ENCODE measurements around the gene ZNF581. TPM values are rescaled to one million over a fixed set of nuclear protein-coding genes. Genes with fewer than 3 reads are reported as not detected.

ZNF581 gene
- total RNA-seq, 4 donors from 2014 or later = 9.9 to 17.3 (median 13.7) TPM

DNA sequence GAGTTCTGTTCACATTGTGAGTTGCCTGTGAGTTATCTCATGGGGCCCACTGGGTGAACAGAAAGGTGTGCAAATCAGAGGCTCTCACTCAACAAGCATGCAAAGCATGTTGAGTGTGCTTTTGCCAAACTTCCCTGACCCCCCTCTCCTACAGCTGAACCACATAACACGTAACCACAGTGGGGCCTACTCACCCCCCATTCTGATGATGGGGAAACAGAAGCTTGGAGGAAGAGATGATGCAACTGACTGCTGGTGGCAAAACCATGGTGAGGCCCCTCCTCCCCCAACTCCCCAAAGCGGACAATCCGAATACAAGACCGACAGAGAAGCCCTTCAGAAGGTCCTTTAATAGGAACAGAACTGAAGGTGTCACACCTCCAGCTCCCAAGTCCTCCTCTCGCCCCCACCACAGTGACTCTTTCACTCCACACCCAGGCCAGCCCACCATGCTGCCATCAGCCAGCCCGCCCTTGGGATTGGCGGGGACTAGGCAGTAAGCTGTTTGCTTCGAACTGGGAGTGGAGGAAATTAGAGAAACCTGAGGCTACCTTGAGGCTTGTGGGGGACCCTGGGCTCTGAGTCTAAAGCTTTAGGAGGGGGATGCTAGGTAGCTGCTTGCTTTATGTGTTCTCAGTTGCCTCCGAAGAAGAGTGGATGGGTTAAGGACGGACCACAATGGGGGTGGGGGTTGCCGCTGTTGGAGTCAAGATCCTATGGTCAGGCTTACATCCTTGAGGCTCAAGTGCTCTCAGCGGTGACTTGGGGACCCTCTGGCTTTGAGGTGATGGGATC, 22.8 kb upstream of the ZNF581 start:
- DNase-seq (no peak), ATAC-seq (no peak)
- Histone ChIP-seq H3K27ac (peak overlapping the region; percentile 97 to 99 (median 98)), H3K27me3 (no peaks in the 10 kb centered on the region), H3K4me1 (peaks cover 39 to 46% of the 10 kb centered on the region in 2 donors), H3K4me3 (no peak overlapping the region), H3K9me3 (no peaks in the 10 kb centered on the region), H3K36me3 (peaks cover 0 to 26% of the 10 kb centered on the region in 2 donors)
- no peak for TF ChIP-seq POLR2A (IDR thresholded peaks at IDR 0.05)
- TF ChIP-seq, protein P1, sequence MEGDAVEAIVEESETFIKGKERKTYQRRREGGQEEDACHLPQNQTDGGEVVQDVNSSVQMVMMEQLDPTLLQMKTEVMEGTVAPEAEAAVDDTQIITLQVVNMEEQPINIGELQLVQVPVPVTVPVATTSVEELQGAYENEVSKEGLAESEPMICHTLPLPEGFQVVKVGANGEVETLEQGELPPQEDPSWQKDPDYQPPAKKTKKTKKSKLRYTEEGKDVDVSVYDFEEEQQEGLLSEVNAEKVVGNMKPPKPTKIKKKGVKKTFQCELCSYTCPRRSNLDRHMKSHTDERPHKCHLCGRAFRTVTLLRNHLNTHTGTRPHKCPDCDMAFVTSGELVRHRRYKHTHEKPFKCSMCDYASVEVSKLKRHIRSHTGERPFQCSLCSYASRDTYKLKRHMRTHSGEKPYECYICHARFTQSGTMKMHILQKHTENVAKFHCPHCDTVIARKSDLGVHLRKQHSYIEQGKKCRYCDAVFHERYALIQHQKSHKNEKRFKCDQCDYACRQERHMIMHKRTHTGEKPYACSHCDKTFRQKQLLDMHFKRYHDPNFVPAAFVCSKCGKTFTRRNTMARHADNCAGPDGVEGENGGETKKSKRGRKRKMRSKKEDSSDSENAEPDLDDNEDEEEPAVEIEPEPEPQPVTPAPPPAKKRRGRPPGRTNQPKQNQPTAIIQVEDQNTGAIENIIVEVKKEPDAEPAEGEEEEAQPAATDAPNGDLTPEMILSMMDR (IDR thresholded peaks at IDR 0.05 in 4 of 5, conservative IDR thresholded peaks at IDR 0.05 in 1 of 5) = no peak
- in situ Hi-C loops (cut with MboI; ENCODE audit: low sequenced_read_pairs in 4 of 4) = no loop called here
- intact Hi-C loops (cut with DNase I; ENCODE audit: low total_unique reads) = loop anchor here (5.0 kb wide), 1 partner anchor 213 kb away; the partner anchor contains the start of gene UBE2S

DNA sequence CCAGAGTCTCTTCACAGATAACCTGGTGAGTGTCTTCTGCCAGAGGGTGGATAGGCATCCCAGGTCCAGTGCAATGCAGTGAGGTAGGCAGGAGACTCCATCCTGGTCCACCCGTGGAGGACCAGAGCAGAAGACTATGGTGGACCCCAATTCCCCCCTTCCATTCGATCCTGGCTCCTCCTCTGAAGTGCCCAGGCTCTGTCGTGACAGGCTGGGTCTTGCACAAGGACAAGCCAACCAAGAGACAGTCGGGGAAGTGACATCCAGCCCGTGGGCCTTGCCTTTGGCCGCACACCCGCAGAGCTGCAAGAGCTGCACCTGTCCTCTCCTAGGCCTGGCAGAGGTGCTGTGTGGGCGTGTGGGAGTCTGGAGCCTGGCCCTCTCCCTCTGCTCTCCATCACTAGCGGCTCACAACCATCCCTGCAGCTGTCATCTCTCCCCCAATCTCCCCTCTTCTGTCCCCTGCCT, 22.2 kb upstream of the ZNF581 start:
- Histone ChIP-seq H3K4me3 (no peak overlapping the region), H3K4me1 (peaks cover 39 to 46% of the 10 kb centered on the region in 2 donors), H3K27me3 (no peaks in the 10 kb centered on the region), H3K27ac (peak overlapping the region; percentile 97 to 99 (median 98)), H3K36me3 (peaks cover 0 to 23% of the 10 kb centered on the region in 2 donors), H3K9me3 (no peaks in the 10 kb centered on the region)
- DNase-seq (peak in 1 of 2 donors; percentile 81), ATAC-seq (no peak)
- TF ChIP-seq, protein P1 (IDR thresholded peaks at IDR 0.05 in 4 of 5, conservative IDR thresholded peaks at IDR 0.05 in 1 of 5) = no peak
- TF ChIP-seq POLR2A (IDR thresholded peaks at IDR 0.05) = no peak
- in situ Hi-C loops (cut with MboI; ENCODE audit: low sequenced_read_pairs in 4 of 4) = no loop called here
- intact Hi-C loops (cut with DNase I; ENCODE audit: low total_unique reads) = loop anchor here (5.0 kb wide), 1 partner anchor 214 kb away; the partner anchor contains the start of gene UBE2S

DNA sequence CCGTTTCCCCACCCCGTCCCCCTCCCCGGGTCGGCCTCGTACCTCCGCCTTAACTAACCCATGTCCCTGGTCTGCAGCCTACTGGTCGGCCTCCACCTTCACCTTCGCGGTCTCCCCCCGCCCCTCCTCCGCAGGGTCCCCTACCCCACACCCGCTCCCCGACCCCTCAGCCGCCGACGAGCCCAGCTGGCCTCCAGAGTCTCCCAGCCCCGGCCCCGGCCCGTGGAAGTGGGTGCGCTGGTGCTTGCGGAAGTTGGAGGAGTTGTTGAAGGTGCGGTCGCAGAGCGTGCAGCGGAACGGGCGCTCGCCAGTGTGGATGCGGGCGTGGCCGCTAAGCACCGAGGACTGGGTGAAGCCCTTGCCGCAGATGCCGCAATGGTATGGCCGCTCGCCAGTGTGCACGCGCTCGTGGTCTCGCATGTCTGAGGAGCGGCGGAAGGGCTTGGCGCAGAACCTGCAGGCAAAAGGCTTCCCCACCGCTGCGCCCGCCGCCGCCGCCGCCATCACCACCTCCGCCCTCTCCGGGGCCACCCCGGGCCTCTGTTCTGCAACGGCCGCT, 21.7 kb upstream of the ZNF581 start:
- H3K9me3 ChIP-seq = no peaks in the 10 kb centered on the region
- H3K27ac ChIP-seq = peak overlapping the region; percentile 97 to 99 (median 98)
- in situ Hi-C loops (cut with MboI; ENCODE audit: low sequenced_read_pairs in 4 of 4) (no loop called here), intact Hi-C loops (cut with DNase I; ENCODE audit: low total_unique reads) (loop anchor here (5.0 kb wide), 1 partner anchor 214 kb away; the partner anchor contains the start of gene UBE2S)
- peaks cover 0 to 18% of the 10 kb centered on the region in 2 donors for H3K36me3 ChIP-seq
- TF ChIP-seq, protein P1 (IDR thresholded peaks at IDR 0.05 in 4 of 5, conservative IDR thresholded peaks at IDR 0.05 in 1 of 5) = no peak
- no peak for TF ChIP-seq POLR2A (IDR thresholded peaks at IDR 0.05)
- no peak for DNase-seq
- H3K4me3 ChIP-seq = no peak overlapping the region
- ATAC-seq = no peak
- peaks cover 39 to 46% of the 10 kb centered on the region in 2 donors for H3K4me1 ChIP-seq
- H3K27me3 ChIP-seq = no peaks in the 10 kb centered on the region

DNA sequence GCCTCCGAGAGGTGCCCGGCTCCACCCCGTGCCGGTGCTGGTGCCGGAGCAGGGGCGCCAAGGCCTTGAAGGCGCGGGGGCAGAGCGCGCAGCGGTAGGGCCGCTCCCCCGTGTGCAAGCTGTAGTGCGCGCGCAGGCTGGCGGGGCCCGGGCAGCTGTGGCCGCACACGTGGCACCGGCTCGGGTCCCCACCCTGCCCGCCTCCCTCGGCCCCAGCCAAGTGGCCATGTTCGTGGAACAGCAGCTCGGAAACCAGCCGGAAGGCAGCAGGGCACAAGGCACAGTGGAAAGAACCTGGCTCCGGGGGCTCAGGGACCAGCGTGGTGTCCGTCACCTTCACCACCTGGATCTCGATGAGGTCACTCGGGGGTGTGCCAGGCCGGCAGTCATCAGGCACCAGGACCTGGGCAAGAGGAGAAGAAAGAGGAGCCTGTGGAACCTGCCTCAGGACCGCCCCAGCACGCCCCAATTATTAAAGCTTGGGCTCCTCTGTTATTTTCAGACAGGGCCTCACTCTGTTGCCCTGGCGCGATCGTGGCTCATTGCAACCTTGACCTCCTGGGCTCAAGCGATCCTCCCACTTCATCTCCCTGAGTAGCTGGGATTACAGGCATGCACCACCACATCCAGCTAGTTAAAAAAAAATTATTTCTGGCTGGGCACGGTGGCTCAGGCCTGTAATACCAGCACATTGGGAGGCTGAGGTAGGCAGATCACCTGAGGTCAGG, 21.0 kb upstream of the ZNF581 start:
- ATAC-seq (no peak), DNase-seq (no peak)
- Histone ChIP-seq H3K27me3 (no peaks in the 10 kb centered on the region), H3K9me3 (no peaks in the 10 kb centered on the region), H3K27ac (peak overlapping the region; percentile 97 to 99 (median 98)), H3K4me3 (no peak overlapping the region), H3K4me1 (peaks cover 39 to 46% of the 10 kb centered on the region in 2 donors), H3K36me3 (peaks cover 0 to 12% of the 10 kb centered on the region in 2 donors)
- in situ Hi-C loops (cut with MboI; ENCODE audit: low sequenced_read_pairs in 4 of 4) = no loop called here
- TF ChIP-seq, protein P1 (IDR thresholded peaks at IDR 0.05 in 4 of 5, conservative IDR thresholded peaks at IDR 0.05 in 1 of 5) = no peak
- TF ChIP-seq POLR2A (IDR thresholded peaks at IDR 0.05) = no peak
- intact Hi-C loops (cut with DNase I; ENCODE audit: low total_unique reads) = loop anchor here (5.0 kb wide), 1 partner anchor 215 kb away; the partner anchor contains the start of gene UBE2S

Data from gastrocnemius medialis (tissue), 4 donors.